Nephron progenitor cell (in vitro differentiated cells): ENCODE measurements around the gene FGF11.

Experiments
- DNase-seq: peaks from one replicate; pipeline ENCODE4 v3.0.0; 2021
- H3K27ac Mint-ChIP-seq: 2 replicates; pipeline ENCODE4 v1.8.0; 2021; ENCODE audit warnings: mild to moderate bottlenecking, moderate library complexity, mixed read lengths
- H3K27me3 Mint-ChIP-seq: 2 replicates; pipeline ENCODE4 v1.8.0; 2021; ENCODE audit warnings: mild to moderate bottlenecking, low read depth, mixed read lengths; ENCODE audit not compliant: poor library complexity
- H3K36me3 Mint-ChIP-seq: 2 replicates; pipeline ENCODE4 v1.8.0; 2021; ENCODE audit warnings: low read depth, mixed read lengths
- H3K4me1 Mint-ChIP-seq: 2 replicates; pipeline ENCODE4 v1.8.0; 2021; ENCODE audit warnings: mixed read lengths
- H3K4me3 Mint-ChIP-seq: 2 replicates; pipeline ENCODE4 v1.8.0; 2021; ENCODE audit warnings: mild to moderate bottlenecking, moderate library complexity, mixed read lengths
- H3K9me3 Mint-ChIP-seq: 2 replicates; pipeline ENCODE4 v1.8.0; 2021; ENCODE audit warnings: mild to moderate bottlenecking, moderate library complexity, mixed read lengths
- CTCF ChIP-seq: fragments of 200-600 bp; sonication (generic); IDR thresholded peaks from 2 replicates; pipeline ENCODE4 v1.5.0; 2021; ENCODE audit warnings: antibody characterized with exemption

FGF11 gene

GRCh38 chr17:7437950-7438614 lies 1.2 kb upstream of the FGF11 start:
- H3K27ac Mint-ChIP-seq: no peak overlapping the region
- peaks cover 59% of the 10 kb centered on the region for H3K27me3 Mint-ChIP-seq
- H3K4me3 Mint-ChIP-seq: peak overlapping the region; percentile 82
- H3K4me1 Mint-ChIP-seq: peaks cover 57% of the 10 kb centered on the region
- DNase-seq: peak; percentile 86
- no peaks in the 10 kb centered on the region for H3K9me3 Mint-ChIP-seq
- TF ChIP-seq CTCF: no peak
- no peaks in the 10 kb centered on the region for H3K36me3 Mint-ChIP-seq

- H3K4me1 Mint-ChIP-seq: peaks cover 58% of the 10 kb centered on the region
- no peak overlapping the region for H3K27ac Mint-ChIP-seq
- TF ChIP-seq CTCF: no peak
- H3K27me3 Mint-ChIP-seq: peaks cover 67% of the 10 kb centered on the region
- DNase-seq: no peak
- H3K36me3 Mint-ChIP-seq: no peaks in the 10 kb centered on the region
- no peaks in the 10 kb centered on the region for H3K9me3 Mint-ChIP-seq
- peak overlapping the region; percentile 82 for H3K4me3 Mint-ChIP-seq
Measured at GRCh38 chr17:7438656-7439460, 454 bp upstream of the FGF11 start.

GRCh38 chr17:7440113-7440833 lies 961 bp downstream of the FGF11 start:
- peak overlapping the region; percentile 99 for H3K27ac Mint-ChIP-seq
- H3K4me1 Mint-ChIP-seq: peaks cover 68% of the 10 kb centered on the region
- no peaks in the 10 kb centered on the region for H3K9me3 Mint-ChIP-seq
- peak; percentile 70 for DNase-seq
- peaks cover 65% of the 10 kb centered on the region for H3K27me3 Mint-ChIP-seq
- H3K36me3 Mint-ChIP-seq: no peaks in the 10 kb centered on the region
- H3K4me3 Mint-ChIP-seq: peak overlapping the region; percentile 95
- no peak for TF ChIP-seq CTCF

GRCh38 chr17:7440834-7441195 lies 1.5 kb downstream of the FGF11 start:
- Mint-ChIP-seq H3K4me3 (peak overlapping the region; percentile 95), H3K4me1 (peaks cover 71% of the 10 kb centered on the region), H3K27me3 (peaks cover 64% of the 10 kb centered on the region), H3K27ac (peak overlapping the region; percentile 99), H3K9me3 (no peaks in the 10 kb centered on the region), H3K36me3 (no peaks in the 10 kb centered on the region)
- no peak for DNase-seq
- TF ChIP-seq CTCF: no peak

GRCh38 chr17:7441266-7441665 lies 2.0 kb downstream of the FGF11 start:
- no peaks in the 10 kb centered on the region for H3K36me3 Mint-ChIP-seq
- H3K4me3 Mint-ChIP-seq: peak overlapping the region; percentile 95
- TF ChIP-seq CTCF: no peak
- H3K27ac Mint-ChIP-seq: no peak overlapping the region
- H3K4me1 Mint-ChIP-seq: peaks cover 75% of the 10 kb centered on the region
- no peak for DNase-seq
- no peaks in the 10 kb centered on the region for H3K9me3 Mint-ChIP-seq
- peaks cover 64% of the 10 kb centered on the region for H3K27me3 Mint-ChIP-seq
